ENCODE data around the gene RABL6.
"Not testable (repeated sequence)": the region's sequence is repeated elsewhere in the genome, so short reads cannot be mapped to it uniquely, and the experiment has no call there.

GRCh38 chr9:136765745-136766409, 41.9 kb upstream of the RABL6 start:
- TF ChIP-seq, protein P1, sequence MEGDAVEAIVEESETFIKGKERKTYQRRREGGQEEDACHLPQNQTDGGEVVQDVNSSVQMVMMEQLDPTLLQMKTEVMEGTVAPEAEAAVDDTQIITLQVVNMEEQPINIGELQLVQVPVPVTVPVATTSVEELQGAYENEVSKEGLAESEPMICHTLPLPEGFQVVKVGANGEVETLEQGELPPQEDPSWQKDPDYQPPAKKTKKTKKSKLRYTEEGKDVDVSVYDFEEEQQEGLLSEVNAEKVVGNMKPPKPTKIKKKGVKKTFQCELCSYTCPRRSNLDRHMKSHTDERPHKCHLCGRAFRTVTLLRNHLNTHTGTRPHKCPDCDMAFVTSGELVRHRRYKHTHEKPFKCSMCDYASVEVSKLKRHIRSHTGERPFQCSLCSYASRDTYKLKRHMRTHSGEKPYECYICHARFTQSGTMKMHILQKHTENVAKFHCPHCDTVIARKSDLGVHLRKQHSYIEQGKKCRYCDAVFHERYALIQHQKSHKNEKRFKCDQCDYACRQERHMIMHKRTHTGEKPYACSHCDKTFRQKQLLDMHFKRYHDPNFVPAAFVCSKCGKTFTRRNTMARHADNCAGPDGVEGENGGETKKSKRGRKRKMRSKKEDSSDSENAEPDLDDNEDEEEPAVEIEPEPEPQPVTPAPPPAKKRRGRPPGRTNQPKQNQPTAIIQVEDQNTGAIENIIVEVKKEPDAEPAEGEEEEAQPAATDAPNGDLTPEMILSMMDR (IDR thresholded peaks at IDR 0.05), result not testable (repeated sequence)
- not testable (repeated sequence) for TF ChIP-seq POLR2A (IDR thresholded peaks at IDR 0.05)
